Thymus (tissue), 11 donors: ENCODE results near the gene CEP131. TPM values are rescaled to one million over a fixed set of nuclear protein-coding genes. Genes with fewer than 3 reads are reported as not detected.

Source experiments
- DNase-seq, 9 donors: peaks; one replicate each; pipeline ENCODE4 v3.0.0-alpha.2; 2013; ENCODE audit warnings: low spot score in 9 of 9, low read depth in 6 of 9, missing footprints in 1 of 9
- H3K27ac ChIP-seq, 2 donors: one replicate each; pipeline ENCODE4 v1.5.1; 2013; ENCODE audit warnings: control low read depth in 1 of 2, low read depth in 1 of 2, low read length in 1 of 2, mild to moderate bottlenecking in 1 of 2, moderate library complexity in 1 of 2
- H3K27me3 ChIP-seq, 2 donors: one replicate each; pipeline ENCODE4 v1.5.1; 2013; ENCODE audit warnings: low read length in 1 of 2; ENCODE audit not compliant: control insufficient read depth in 2 of 2, insufficient read depth in 1 of 2
- H3K36me3 ChIP-seq, 2 donors: one replicate each; pipeline ENCODE4 v1.5.1; 2013; ENCODE audit warnings: low read length in 1 of 2, mild to moderate bottlenecking in 1 of 2, moderate library complexity in 1 of 2; ENCODE audit not compliant: control insufficient read depth in 2 of 2, insufficient read depth in 2 of 2
- H3K4me1 ChIP-seq, 2 donors: one replicate each; pipeline ENCODE4 v1.5.1; 2013; ENCODE audit warnings: low read length in 2 of 2; ENCODE audit not compliant: control insufficient read depth in 2 of 2, insufficient read depth in 2 of 2
- H3K4me3 ChIP-seq, 2 donors: one replicate each; pipeline ENCODE4 v1.5.1; 2013; ENCODE audit warnings: low read length in 2 of 2, control low read depth in 1 of 2, mild to moderate bottlenecking in 1 of 2
- H3K9me3 ChIP-seq, 2 donors: one replicate each; pipeline ENCODE4 v1.5.1; 2013; ENCODE audit warnings: low read length in 1 of 2, mild to moderate bottlenecking in 1 of 2; ENCODE audit not compliant: control insufficient read depth in 2 of 2, insufficient read depth in 1 of 2
- WGBS: extraction: QIAGEN DNeasy Blood & Tissue Kit; methylation state at CpG from one replicate; pipeline ENCODE4 v1.1.7; 2013; 5-methylcytosine and 5-hydroxymethylcytosine counted together
- polyA plus RNA-seq: library from polyadenylated mRNA; stranded (reverse); fragments of 200-250 nt; gene quantifications from one replicate; pipeline ENCODE4 v1.2.3, GENCODE V29; 2013
- total RNA-seq: library from RNA; stranded (reverse); fragments of 120-200 nt; gene quantifications from one replicate; pipeline ENCODE4 v1.2.4, GENCODE V29; 2013
- donor health status: healthy.

CEP131 gene
- total and polyA plus RNA-seq, 2 donors = 6.3 to 13.3 TPM

DNA sequence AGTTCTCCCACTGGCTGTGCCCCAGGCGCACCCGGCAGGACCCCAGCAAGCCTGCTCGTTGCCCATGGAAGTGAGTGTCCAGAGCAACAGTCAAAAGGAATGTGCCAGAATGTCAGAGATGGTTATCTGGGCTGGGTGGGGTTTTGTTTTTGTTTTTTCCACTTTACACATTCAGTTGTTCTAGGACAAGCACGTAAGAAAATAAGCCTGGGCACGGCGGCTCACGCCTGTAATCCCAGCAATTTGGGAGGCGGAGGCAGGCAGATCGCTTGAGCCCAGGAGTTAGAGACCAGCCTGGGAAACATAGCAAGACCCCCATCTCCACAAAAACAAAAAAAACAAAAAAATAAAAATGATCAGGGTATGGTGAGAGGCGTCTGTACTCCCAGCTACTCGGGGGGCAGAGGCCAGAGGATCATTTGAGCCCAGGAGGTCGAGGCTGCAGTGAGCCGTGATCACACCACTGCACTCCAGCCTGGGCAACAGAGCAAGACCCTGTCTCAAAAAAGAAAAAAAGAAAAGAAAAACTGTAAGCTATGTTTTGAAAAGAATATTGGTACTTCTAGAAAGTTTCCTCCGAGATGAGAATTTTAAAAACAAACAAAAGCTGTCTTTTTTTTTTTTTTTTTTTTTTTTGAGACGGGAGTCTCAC, 24.7 kb upstream of the CEP131 start:
- peaks cover 4 to 30% of the 10 kb centered on the region in 2 donors for H3K4me1 ChIP-seq

DNA sequence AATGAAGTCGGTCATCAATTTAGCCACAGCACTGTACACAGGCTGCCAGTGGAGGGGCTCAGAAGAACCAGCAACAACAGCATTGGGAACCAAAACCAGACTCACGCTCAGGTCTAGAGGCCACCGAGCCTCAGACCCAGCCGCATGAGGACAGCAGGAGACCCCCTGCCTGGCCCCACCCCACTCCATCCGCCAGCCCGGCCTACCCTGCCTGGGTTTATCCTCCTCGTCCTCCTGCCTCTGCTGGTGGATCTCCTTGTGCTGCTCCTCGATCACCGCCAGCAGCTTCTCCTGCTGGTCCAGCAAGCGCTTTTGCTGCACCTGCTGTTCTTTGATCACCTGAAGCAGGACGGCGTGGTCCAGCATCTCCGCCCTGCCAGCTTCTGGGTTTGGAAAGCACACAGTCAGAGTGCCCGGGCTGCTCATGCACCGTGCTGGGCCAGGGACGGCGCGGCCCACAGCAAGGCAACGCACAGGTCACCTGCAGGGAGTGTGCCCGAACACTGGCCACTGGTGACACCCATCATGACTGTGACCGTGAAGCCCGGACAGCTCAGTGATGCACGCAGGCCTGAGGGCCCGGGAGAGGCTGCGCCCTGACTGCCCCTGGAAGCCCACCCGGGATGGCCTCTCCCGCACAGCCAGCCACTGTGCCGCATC, 24.0 kb upstream of the CEP131 start:
- Histone ChIP-seq H3K4me3 (no peak overlapping the region), H3K27ac (no peak overlapping the region), H3K36me3 (peaks cover 19 to 39% of the 10 kb centered on the region in 2 donors), H3K4me1 (peaks cover 0 to 28% of the 10 kb centered on the region in 2 donors), H3K9me3 (peaks cover 3 to 10% of the 10 kb centered on the region in 2 donors), H3K27me3 (no peaks in the 10 kb centered on the region)
- WGBS = 98% methylated on average over 28 of the region's 28 CpGs
- no peak for DNase-seq

More for the DNA sequence above, 24.7 kb upstream of the CEP131 start:
- no peak for DNase-seq
- Histone ChIP-seq H3K27me3 (no peaks in the 10 kb centered on the region), H3K4me3 (no peak overlapping the region), H3K9me3 (peaks cover 3 to 10% of the 10 kb centered on the region in 2 donors), H3K36me3 (peaks cover 26 to 41% of the 10 kb centered on the region in 2 donors), H3K27ac (no peak overlapping the region)
- 97% methylated on average over 14 of the region's 15 CpGs for WGBS

DNA sequence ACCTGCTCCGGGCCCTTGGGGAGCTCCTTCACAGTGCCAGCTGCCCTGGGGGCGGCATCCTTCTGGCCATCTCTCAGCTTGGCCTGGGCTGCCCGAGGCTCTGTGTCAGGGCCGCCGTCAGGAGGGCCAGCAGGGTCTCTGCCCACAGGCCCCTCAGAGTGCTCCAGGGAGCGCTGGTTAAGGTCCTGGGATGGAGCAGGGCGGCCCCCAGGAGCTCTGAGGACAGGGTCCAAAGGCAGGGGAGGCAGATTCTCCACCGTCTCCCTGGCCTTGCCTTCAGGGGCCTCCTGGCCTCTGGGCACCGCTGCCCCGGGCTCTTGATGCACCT, 23.5 kb upstream of the CEP131 start:
- Histone ChIP-seq H3K9me3 (peaks cover 3 to 10% of the 10 kb centered on the region in 2 donors), H3K27me3 (no peaks in the 10 kb centered on the region), H3K27ac (no peak overlapping the region), H3K36me3 (peaks cover 21 to 35% of the 10 kb centered on the region in 2 donors), H3K4me1 (peaks cover 0 to 26% of the 10 kb centered on the region in 2 donors), H3K4me3 (no peak overlapping the region)
- no peak for DNase-seq
- 98% methylated on average over 10 of the region's 10 CpGs for WGBS

DNA sequence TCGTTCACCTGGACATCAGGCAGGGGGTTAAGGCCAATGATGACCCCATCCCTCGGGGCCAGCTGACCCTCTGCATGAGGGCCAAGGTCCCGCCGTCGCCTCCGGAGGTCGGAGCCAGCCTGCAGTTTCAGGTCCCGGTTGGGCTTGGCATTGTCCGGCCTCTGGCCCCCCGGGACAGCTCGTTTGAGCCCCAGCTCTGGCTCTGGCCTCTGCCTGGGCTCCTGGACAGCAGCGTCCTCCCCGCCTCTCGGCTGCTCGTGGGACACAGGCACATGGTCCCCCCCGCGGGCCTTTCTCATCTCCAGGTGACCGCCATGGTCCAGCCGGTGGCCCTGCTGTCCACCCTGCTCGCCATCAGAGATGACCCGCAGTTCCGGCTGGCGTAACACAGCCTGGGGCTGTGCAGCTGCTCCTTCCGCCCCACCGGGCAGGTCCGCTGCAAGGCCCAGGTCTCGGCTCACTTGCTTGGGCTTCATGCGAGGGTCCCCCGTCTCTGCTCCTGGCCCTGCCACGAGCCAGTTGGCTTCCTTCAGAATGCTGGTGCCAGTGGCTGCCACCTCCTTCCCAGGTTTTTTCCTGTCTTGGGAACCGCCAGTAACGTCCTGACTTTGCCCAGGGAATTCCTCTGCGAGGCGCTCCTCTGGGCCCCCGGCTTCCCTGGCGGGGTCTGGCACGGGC, 23.0 kb upstream of the CEP131 start:
- H3K9me3 ChIP-seq = peaks cover 3 to 10% of the 10 kb centered on the region in 2 donors
- no peak for DNase-seq
- peaks cover 25 to 38% of the 10 kb centered on the region in 2 donors for H3K36me3 ChIP-seq
- no peak overlapping the region for H3K4me3 ChIP-seq
- peaks cover 0 to 25% of the 10 kb centered on the region in 2 donors for H3K4me1 ChIP-seq
- H3K27me3 ChIP-seq = no peaks in the 10 kb centered on the region
- WGBS = 97% methylated on average over 37 of the region's 37 CpGs
- H3K27ac ChIP-seq = no peak overlapping the region

DNA sequence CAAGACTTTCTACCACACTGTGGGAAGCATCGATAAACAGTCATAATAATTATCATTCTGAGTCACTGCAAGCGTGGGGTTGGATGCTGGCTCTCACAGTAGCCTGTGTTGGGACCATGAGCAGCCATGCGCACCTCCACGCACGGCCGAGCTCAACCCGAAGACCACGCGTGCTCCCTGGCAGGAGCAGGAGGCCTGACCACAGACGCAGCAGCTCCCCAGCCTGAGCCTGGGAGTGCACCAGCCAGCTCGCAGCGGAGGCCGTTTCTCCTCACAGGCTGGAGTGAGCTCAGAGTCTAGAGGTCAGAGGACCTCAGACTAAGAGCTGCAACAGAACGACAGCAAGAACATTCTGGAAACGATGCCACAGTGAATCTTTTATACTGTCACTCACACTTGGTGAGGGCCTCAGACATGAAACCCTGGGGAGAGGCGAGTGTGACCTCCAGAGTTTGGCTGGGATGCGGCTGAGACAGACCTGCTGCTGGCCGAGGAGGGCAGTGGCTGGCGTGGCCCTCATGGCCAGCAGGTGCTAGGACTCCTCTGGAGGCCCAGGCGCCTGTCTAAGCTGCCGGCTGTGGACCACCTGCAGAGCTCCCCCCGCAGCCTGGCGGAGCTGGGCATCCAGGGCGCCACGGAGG, 22.4 kb upstream of the CEP131 start:
- no peak overlapping the region for H3K27ac ChIP-seq
- H3K4me1 ChIP-seq = peaks cover 4 to 25% of the 10 kb centered on the region in 2 donors
- H3K27me3 ChIP-seq = no peaks in the 10 kb centered on the region
- 96% methylated on average over 25 of the region's 25 CpGs for WGBS
- peaks cover 3 to 7% of the 10 kb centered on the region in 2 donors for H3K9me3 ChIP-seq
- peaks cover 23 to 34% of the 10 kb centered on the region in 2 donors for H3K36me3 ChIP-seq
- no peak overlapping the region for H3K4me3 ChIP-seq
- no peak for DNase-seq

DNA sequence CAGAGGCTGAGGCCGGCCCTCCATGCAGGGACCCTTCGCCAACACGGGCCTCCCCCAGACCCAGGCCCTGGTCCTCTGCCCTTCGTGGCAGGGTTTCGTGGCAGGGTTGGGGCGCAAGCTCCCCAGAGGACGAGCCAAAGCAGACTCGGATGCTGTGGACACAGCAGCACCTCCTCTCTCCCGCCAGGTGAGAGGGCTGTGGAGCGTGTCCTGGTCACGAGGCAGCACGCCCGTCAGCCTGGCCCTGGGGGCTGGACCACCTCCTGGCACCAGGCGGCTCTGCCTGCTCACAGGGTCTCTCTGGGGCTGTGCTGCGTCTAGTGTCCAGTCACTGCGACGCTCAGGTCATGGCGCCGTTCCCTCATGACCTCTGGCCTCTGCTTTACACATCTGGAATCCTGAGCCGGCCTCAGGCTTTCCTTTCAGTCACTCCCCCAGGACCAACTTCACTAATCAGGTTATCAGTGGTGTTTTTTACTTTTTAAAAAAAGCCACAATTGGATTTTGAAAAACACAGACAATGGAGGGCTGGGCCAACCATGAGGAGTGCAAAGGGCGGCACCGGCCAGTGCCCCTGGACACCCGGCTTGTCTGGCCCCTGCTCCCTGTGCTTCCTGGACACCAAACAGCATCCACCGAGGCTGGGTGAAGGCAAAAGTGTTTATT, 21.7 kb upstream of the CEP131 start:
- no peak for DNase-seq
- peaks cover 5 to 25% of the 10 kb centered on the region in 2 donors for H3K4me1 ChIP-seq
- 90% methylated on average over 24 of the region's 24 CpGs for WGBS

DNA sequence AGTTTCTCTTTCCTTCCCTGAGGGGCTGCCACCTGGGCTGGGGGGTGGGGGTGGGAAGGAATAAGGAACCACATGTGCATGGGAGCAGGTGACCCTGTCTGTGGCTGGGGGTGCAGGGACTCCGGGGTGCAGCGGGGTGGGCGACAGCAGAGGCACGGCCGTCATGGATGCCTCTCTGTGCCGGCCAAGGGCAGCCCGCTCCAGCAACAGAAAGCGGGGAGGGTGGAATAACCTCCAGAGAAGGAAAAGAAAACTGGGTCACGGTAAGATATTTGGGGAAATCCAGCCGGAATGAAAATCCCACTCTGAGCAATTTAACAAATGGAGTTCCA, 20.5 kb upstream of the CEP131 start:
- 94% methylated on average over 10 of the region's 10 CpGs for WGBS
- DNase-seq = no peak
- no peaks in the 10 kb centered on the region for H3K9me3 ChIP-seq
- H3K4me3 ChIP-seq = no peak overlapping the region
- H3K4me1 ChIP-seq = peaks cover 5 to 26% of the 10 kb centered on the region in 2 donors
- H3K36me3 ChIP-seq = peaks cover 17 to 28% of the 10 kb centered on the region in 2 donors
- no peak overlapping the region for H3K27ac ChIP-seq
- no peaks in the 10 kb centered on the region for H3K27me3 ChIP-seq

More for the DNA sequence above, 21.7 kb upstream of the CEP131 start:
- Histone ChIP-seq H3K4me3 (no peak overlapping the region), H3K36me3 (peaks cover 18 to 30% of the 10 kb centered on the region in 2 donors), H3K27me3 (no peaks in the 10 kb centered on the region), H3K9me3 (peaks cover 1 to 3% of the 10 kb centered on the region in 2 donors), H3K27ac (no peak overlapping the region)

DNA sequence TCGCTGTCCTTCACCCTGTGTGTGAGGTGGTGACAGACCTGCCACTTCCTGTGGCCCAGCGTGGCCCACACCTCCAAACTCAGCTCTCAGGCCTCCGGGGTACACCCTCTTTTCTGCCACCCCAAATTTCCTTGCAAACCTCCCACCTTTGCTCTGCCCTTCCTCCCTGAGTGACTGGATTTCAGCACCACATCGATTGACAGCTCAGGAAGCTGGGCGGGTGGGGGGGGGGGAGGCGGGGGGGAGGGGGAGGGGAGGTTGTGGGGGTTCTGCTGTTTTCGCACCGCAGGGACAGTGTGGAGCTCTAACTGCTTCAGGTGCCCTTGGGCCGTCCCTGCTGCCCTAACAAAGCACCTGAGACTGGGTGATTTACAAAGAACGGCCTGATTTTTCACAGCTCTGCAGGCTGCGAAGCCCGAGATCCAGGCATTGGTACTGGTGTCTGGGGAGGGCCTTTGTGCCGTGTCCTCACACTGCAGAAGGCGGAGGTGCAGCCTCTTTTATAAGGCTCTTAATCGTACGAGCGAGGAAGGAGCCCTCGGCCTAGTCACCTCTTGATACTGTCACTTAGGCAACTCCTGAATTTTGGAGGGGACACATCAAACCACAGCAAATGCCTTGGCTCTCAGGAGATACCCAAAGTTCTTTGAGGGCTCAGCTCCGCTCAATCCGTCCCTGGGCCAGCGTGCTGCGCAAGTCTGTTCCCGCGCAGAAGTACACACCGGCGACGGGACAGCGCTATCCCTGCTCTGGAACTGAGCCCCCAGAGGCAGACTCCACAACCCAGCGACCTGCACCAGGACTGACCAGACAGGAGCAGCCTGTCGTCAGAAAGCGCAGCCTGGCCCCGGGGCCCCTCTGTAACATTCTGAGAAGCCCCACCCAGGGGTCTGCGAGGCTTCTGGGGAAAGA, 19.9 kb upstream of the CEP131 start:
- H3K9me3 ChIP-seq = no peaks in the 10 kb centered on the region
- H3K36me3 ChIP-seq = peaks cover 17 to 25% of the 10 kb centered on the region in 2 donors
- no peaks in the 10 kb centered on the region for H3K27me3 ChIP-seq
- H3K27ac ChIP-seq = no peak overlapping the region
- no peak overlapping the region for H3K4me3 ChIP-seq
- DNase-seq = no peak
- peaks cover 11 to 33% of the 10 kb centered on the region in 2 donors for H3K4me1 ChIP-seq
- WGBS = 87% methylated on average over 33 of the region's 33 CpGs
